Tibial nerve (tissue), 3 donors: Measurements from ENCODE around the gene OCRL.

Experiments
- POLR2A ChIP-seq, 2 donors: fragments of 450-650 bp; IDR thresholded peaks; one replicate each; pipeline ENCODE4 v1.6.1; 2017; ENCODE audit warnings: antibody characterized with exemption in 2 of 2, mild to moderate bottlenecking in 2 of 2, moderate library complexity in 2 of 2
- TF ChIP-seq, protein P1 (sequence below), 5 experiments: fragments of 200-600 bp in 3 of 5; fragments of 450-650 bp in 2 of 5; sonication (generic) in 3 of 5; IDR thresholded peaks; one replicate each; pipeline ENCODE4 v1.5.1; 2016 to 2019; ENCODE audit warnings: antibody characterized with exemption in 5 of 5, mild to moderate bottlenecking in 3 of 5, moderate library complexity in 2 of 5

GRCh38 chrX:129574214-129574613 is 34.2 kb downstream of the OCRL start:
- TF ChIP-seq, protein P1, sequence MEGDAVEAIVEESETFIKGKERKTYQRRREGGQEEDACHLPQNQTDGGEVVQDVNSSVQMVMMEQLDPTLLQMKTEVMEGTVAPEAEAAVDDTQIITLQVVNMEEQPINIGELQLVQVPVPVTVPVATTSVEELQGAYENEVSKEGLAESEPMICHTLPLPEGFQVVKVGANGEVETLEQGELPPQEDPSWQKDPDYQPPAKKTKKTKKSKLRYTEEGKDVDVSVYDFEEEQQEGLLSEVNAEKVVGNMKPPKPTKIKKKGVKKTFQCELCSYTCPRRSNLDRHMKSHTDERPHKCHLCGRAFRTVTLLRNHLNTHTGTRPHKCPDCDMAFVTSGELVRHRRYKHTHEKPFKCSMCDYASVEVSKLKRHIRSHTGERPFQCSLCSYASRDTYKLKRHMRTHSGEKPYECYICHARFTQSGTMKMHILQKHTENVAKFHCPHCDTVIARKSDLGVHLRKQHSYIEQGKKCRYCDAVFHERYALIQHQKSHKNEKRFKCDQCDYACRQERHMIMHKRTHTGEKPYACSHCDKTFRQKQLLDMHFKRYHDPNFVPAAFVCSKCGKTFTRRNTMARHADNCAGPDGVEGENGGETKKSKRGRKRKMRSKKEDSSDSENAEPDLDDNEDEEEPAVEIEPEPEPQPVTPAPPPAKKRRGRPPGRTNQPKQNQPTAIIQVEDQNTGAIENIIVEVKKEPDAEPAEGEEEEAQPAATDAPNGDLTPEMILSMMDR (IDR thresholded peaks at IDR 0.05), result no peak
- TF ChIP-seq POLR2A (IDR thresholded peaks at IDR 0.05), result no peak
